GM21447 (cell line): ENCODE results near the gene DGCR2.

Experiments used
- ATAC-seq: cut with Tn5 transposase; IDR thresholded peaks from one replicate; pipeline ENCODE4 v1.9.1; 2021; ENCODE audit not compliant: unreplicated experiment

The DGCR2 gene

GRCh38 chr22:19109198-19110063 is 12.8 kb downstream of the DGCR2 start:
- peak; percentile 78 for ATAC-seq

GRCh38 chr22:19108807-19109197 is 13.4 kb downstream of the DGCR2 start:
- no peak for ATAC-seq

GRCh38 chr22:19107730-19108074 is 14.5 kb downstream of the DGCR2 start:
- no peak for ATAC-seq

- ATAC-seq: no peak
Measured at GRCh38 chr22:19106886-19107729, 15.1 kb downstream of the DGCR2 start.

- ATAC-seq: no peak
Measured at GRCh38 chr22:19105867-19106802, 16.1 kb downstream of the DGCR2 start.

GRCh38 chr22:19105456-19105855 is 16.8 kb downstream of the DGCR2 start:
- ATAC-seq: no peak

GRCh38 chr22:19103880-19104821 is 18.1 kb downstream of the DGCR2 start:
- no peak for ATAC-seq

- no peak for ATAC-seq
Measured at GRCh38 chr22:19098157-19098556, 24.1 kb downstream of the DGCR2 start.

- ATAC-seq: no peak
Measured at GRCh38 chr22:19097518-19097917, 24.7 kb downstream of the DGCR2 start.

GRCh38 chr22:19096555-19096954 is 25.7 kb downstream of the DGCR2 start:
- ATAC-seq: no peak

- no peak for ATAC-seq
Measured at GRCh38 chr22:19094393-19094997, 27.7 kb downstream of the DGCR2 start.

GRCh38 chr22:19092725-19093124 is 29.5 kb downstream of the DGCR2 start:
- no peak for ATAC-seq

GRCh38 chr22:19090586-19091127 is 31.6 kb downstream of the DGCR2 start:
- ATAC-seq: no peak

- no peak for ATAC-seq
Measured at GRCh38 chr22:19090183-19090582, 32.0 kb downstream of the DGCR2 start.

- ATAC-seq: no peak
Measured at GRCh38 chr22:19088866-19089595, 33.2 kb downstream of the DGCR2 start.

- ATAC-seq: no peak
Measured at GRCh38 chr22:19086896-19087295, 35.3 kb downstream of the DGCR2 start.

GRCh38 chr22:19086417-19086816 is 35.8 kb downstream of the DGCR2 start:
- ATAC-seq: no peak

GRCh38 chr22:19085233-19085718 is 36.9 kb downstream of the DGCR2 start:
- peak; percentile 19 for ATAC-seq
